Neural progenitor cell (in vitro differentiated cells): ENCODE results near the gene WFIKKN1.

ENCODE experiments used
- CTCF ChIP-seq: fragments of 200-600 bp; sonication (generic); IDR thresholded peaks from 2 replicates; pipeline ENCODE4 v1.5.1; 2017; ENCODE audit warnings: antibody characterized with exemption, mild to moderate bottlenecking
- EZH2 ChIP-seq: fragments of 200-600 bp; sonication (generic); IDR thresholded peaks from 2 replicates; pipeline ENCODE4 v1.6.1; 2017; ENCODE audit warnings: antibody characterized with exemption, mild to moderate bottlenecking, moderate library complexity
- EZH2phosphoT487 ChIP-seq: fragments of 200-600 bp; sonication (generic); IDR thresholded peaks from 2 replicates; pipeline ENCODE4 v1.6.1; 2017; ENCODE audit warnings: antibody characterized with exemption

- TF ChIP-seq CTCF (no peak), EZH2 (no peak), EZH2phosphoT487 (no peak)
Observed at GRCh38 chr16:638836-639235, 8.1 kb downstream of the WFIKKN1 start.
